GM12878 (cell line): ENCODE results near the gene RASGRP3. TPM values are rescaled to one million over a fixed set of nuclear protein-coding genes. Genes with fewer than 3 reads are reported as not detected.

Experiments
- ATAC-seq: fragments of 200-7000 bp; cut with Tn5 transposase; 3 replicates; pipeline ENCODE4 v1.9.1; 2020; ENCODE audit warnings: mild to moderate bottlenecking, moderate library complexity
- BruUV-seq: library from RNA; stranded (reverse); fragments of 400-500 nt; replicated peaks from 2 replicates; lab custom pipeline; 2021; lab: Mats Ljungman, UMichigan
- CTCF ChIA-PET: fragments of 300-600 bp; sonication (Branson Sonifier 250); formaldehyde crosslinking; extraction: SDS; loops from one replicate; lab custom pipeline; 2021; ENCODE audit warnings: inconsistent platforms; lab: Yijun Ruan, JAX
- POLR2A ChIA-PET: fragments of 350-600 bp; formaldehyde crosslinking; extraction: SDS; loops from one replicate; lab custom pipeline; 2021; ENCODE audit warnings: inconsistent platforms; lab: Charles Lee
- RAD21 ChIA-PET: fragments of 300-600 bp; sonication (Branson Sonifier 250); formaldehyde crosslinking; loops from one replicate; lab custom pipeline; 2023; ENCODE audit warnings: antibody characterized with exemption; ENCODE audit not compliant: unreplicated experiment; lab: Charles Lee
- SMC1A ChIA-PET: fragments of 300-600 bp; sonication (Branson Sonifier 250); formaldehyde crosslinking; loops from one replicate; lab custom pipeline; 2023; ENCODE audit not compliant: unreplicated experiment, uncharacterized antibody; lab: Charles Lee
- DNase-seq: peaks from one replicate; pipeline ENCODE4 v3.0.0-alpha.2; 2011; ENCODE audit warnings: low read depth, low spot score
- FAIRE-seq: peaks from 3 replicates; lab custom pipeline; 2011; peaks lifted over from hg19 to GRCh38; lab: Jason Lieb, UNC
- H2AFZ ChIP-seq: 2 replicates; pipeline ENCODE4 v1.6.0; 2011; ENCODE audit warnings: low read depth, low read length, control low read depth; ENCODE audit not compliant: control insufficient read depth
- H3K27ac ChIP-seq: 2 replicates; pipeline ENCODE4 v1.5.1; 2011; ENCODE audit warnings: control low read depth; ENCODE audit not compliant: control insufficient read depth, insufficient read depth
- H3K27me3 ChIP-seq, 2 experiments: replicated peaks in 1 of 2; 2 replicates each; pipeline versions ENCODE4 v1.6.0 to v1.6.1; 2011; ENCODE audit warnings: low read length in 1 of 2; ENCODE audit not compliant: control insufficient read depth in 2 of 2, insufficient read depth in 2 of 2
- H3K36me3 ChIP-seq, 2 experiments: 2 replicates each; pipeline ENCODE4 v1.5.1; 2011; ENCODE audit warnings: low read length in 1 of 2; ENCODE audit not compliant: control insufficient read depth in 2 of 2, insufficient read depth in 2 of 2
- H3K4me1 ChIP-seq: 2 replicates; pipeline ENCODE4 v1.6.1; 2011; ENCODE audit warnings: mild to moderate bottlenecking, low read length, moderate library complexity, mixed read lengths; ENCODE audit not compliant: control insufficient read depth, insufficient read depth
- H3K4me2 ChIP-seq: 2 replicates; pipeline ENCODE4 v1.6.0; 2011; ENCODE audit warnings: control low read depth; ENCODE audit not compliant: control insufficient read depth, insufficient read depth
- H3K4me3 ChIP-seq: fragments of 200-600 bp; sonication (generic); 2 replicates; pipeline ENCODE4 v1.5.1; 2016
- H3K79me2 ChIP-seq: 2 replicates; pipeline ENCODE4 v1.6.0; 2011; ENCODE audit warnings: low read length; ENCODE audit not compliant: control insufficient read depth, insufficient read depth
- H3K9ac ChIP-seq: 2 replicates; pipeline ENCODE4 v1.8.0; 2011; ENCODE audit warnings: low read length, control low read depth, mixed read lengths; ENCODE audit not compliant: control insufficient read depth, insufficient read depth
- H3K9me3 ChIP-seq: replicated peaks from 3 replicates; pipeline ENCODE4 v1.5.1; 2011; ENCODE audit warnings: mild to moderate bottlenecking, low read length; ENCODE audit not compliant: control insufficient read depth, insufficient read depth
- H4K20me1 ChIP-seq: 2 replicates; pipeline ENCODE4 v1.6.0; 2011; ENCODE audit not compliant: control insufficient read depth, insufficient read depth
- SMC3 ChIP-seq: IDR thresholded peaks from 2 replicates; pipeline ENCODE4 v1.6.1; 2011; ENCODE audit warnings: low read length, improper control_type of control experiment, borderline replicate concordance
- WGBS: methylation state at CpG from one replicate; pipeline ENCODE4 v1.1.6; 2016; ENCODE audit warnings: low lambda C conversion rate; ENCODE audit not compliant: insufficient replicate concordance, insufficient coverage; ENCODE audit errors: missing lambda C conversion rate; 5-methylcytosine and 5-hydroxymethylcytosine counted together
- in situ Hi-C: fragments of 300-500 bp; cut with MboI; formaldehyde crosslinking; loops from 9 replicates; pipeline ENCODE4 v1.14.3; 2018; ENCODE audit warnings: mixed read lengths
- intact Hi-C: fragments of 100-400 bp; cut with micrococcal nuclease; formaldehyde crosslinking; loops from one replicate; pipeline ENCODE4 v1.14.2; 2022; ENCODE audit not compliant: unreplicated experiment
- polyA plus RNA-seq, 11 experiments: library from polyadenylated mRNA; depleted of rRNA in 4 of 11; unstranded in 6 of 11; stranded (reverse) in 5 of 11; fragments of >200 nt; fragmentation: Nextera tagmentation in 4 of 11; fragmentation: Illumina TruSeq in 1 of 11; extraction: Ambion mirVana in 4 of 11; extraction: Trizol in 1 of 11; gene quantifications; 1 replicate in 1 of 11; 2 replicates in 10 of 11; pipeline versions ENCODE4 v1.2.1 to v1.2.3, GENCODE V29; 2011 to 2016; ENCODE audit warnings: inconsistent platforms in 2 of 11, missing spikeins in 2 of 11, low read depth in 1 of 11
- total RNA-seq, 4 experiments: library from RNA; depleted of rRNA in 3 of 4; stranded (reverse); fragments of >200 nt in 3 of 4; fragmentation: Illumina TruSeq in 1 of 4; extraction: Trizol in 1 of 4; gene quantifications; 2 replicates each; pipeline versions ENCODE4 v1.2.1 to v1.2.3, GENCODE V29; 2013 to 2021
- TF ChIP-seq, protein P1 (sequence below): IDR thresholded peaks from 2 replicates; pipeline ENCODE4 v1.6.1; 2011; ENCODE audit warnings: mild to moderate bottlenecking, low read depth, low read length, moderate library complexity; ENCODE audit not compliant: insufficient replicate concordance
- TF ChIP-seq, protein P2 (sequence below): fragments of 450-650 bp; IDR thresholded peaks from 2 replicates; pipeline ENCODE4 v1.6.1; 2018; ENCODE audit warnings: borderline replicate concordance, mild to moderate bottlenecking; ENCODE audit not compliant: partially characterized antibody

RASGRP3 gene
- total and polyA plus RNA-seq, 10 of the 15 experiments (the other 5 are each of a cell fraction or from before 2014, with no cell fraction given): 31.6 to 106 (median 64.7) TPM

DNA sequence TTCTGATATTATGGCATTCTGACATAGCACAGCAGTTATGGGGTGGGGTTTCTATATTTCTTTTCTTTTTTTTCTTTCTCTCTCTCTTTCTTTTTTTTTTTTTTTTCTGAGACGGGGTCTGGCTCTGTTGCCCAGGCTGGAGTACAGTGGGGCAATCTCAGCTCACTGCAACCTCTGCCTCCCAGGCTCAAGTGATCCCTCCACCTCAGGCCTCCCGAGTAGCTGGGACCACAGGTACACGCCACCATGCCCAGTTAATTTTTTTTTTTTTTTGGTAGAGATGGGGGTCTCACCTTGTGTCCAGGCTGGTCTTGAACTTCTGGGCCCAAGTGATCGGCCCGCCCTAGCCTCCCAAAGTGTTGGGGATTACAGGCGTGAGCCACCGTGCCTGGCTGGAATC is 130.2 kb downstream of the RASGRP3 start:
- H3K79me2 ChIP-seq: no peaks in the 10 kb centered on the region
- POLR2A ChIA-PET: no interaction called here
- TF ChIP-seq, protein P1, sequence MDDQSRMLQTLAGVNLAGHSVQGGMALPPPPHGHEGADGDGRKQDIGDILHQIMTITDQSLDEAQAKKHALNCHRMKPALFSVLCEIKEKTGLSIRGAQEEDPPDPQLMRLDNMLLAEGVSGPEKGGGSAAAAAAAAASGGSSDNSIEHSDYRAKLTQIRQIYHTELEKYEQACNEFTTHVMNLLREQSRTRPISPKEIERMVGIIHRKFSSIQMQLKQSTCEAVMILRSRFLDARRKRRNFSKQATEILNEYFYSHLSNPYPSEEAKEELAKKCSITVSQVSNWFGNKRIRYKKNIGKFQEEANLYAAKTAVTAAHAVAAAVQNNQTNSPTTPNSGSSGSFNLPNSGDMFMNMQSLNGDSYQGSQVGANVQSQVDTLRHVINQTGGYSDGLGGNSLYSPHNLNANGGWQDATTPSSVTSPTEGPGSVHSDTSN: no peak
- TF ChIP-seq, protein P2, sequence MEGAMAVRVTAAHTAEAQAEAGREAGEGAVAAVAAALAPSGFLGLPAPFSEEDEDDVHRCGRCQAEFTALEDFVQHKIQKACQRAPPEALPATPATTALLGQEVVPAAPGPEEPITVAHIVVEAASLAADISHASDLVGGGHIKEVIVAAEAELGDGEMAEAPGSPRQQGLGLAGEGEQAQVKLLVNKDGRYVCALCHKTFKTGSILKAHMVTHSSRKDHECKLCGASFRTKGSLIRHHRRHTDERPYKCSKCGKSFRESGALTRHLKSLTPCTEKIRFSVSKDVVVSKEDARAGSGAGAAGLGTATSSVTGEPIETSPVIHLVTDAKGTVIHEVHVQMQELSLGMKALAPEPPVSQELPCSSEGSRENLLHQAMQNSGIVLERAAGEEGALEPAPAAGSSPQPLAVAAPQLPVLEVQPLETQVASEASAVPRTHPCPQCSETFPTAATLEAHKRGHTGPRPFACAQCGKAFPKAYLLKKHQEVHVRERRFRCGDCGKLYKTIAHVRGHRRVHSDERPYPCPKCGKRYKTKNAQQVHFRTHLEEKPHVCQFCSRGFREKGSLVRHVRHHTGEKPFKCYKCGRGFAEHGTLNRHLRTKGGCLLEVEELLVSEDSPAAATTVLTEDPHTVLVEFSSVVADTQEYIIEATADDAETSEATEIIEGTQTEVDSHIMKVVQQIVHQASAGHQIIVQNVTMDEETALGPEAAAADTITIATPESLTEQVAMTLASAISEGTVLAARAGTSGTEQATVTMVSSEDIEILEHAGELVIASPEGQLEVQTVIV: no peak
- TF ChIP-seq SMC3: no peak
- H3K36me3 ChIP-seq: no peaks in the 10 kb centered on the region
- H3K4me2 ChIP-seq: no peak overlapping the region
- no peaks in the 10 kb centered on the region for H3K9me3 ChIP-seq
- H3K27ac ChIP-seq: no peak overlapping the region
- DNase-seq (no peak), ATAC-seq (no peak), FAIRE-seq (no peak)
- no peaks in the 10 kb centered on the region for H3K27me3 ChIP-seq
- no TSS peak for BruUV-seq
- WGBS: 84% methylated on average over 5 of the region's 7 CpGs
- H4K20me1 ChIP-seq: no peaks in the 10 kb centered on the region
- RAD21 ChIA-PET: no interaction called here
- SMC1A ChIA-PET: no interaction called here
- H3K9ac ChIP-seq: no peak overlapping the region
- intact Hi-C loops: no loop called here
- H3K4me3 ChIP-seq: no peak overlapping the region
- CTCF ChIA-PET: interaction anchor here (2.4 kb wide), 1 partner anchor 23 kb away, joined by 5 read pairs; no protein-coding TSS in a partner anchor
- H2AFZ ChIP-seq: no peak overlapping the region
- in situ Hi-C loops: no loop called here
- no peaks in the 10 kb centered on the region for H3K4me1 ChIP-seq
